NCI-H1930 (cell line): ENCODE measurements around the gene PCNT.

Experiments
- DNase-seq, 2 experiments: peaks; one replicate each; lab custom pipeline; 2025; lab: John Stamatoyannopoulos, UW

The PCNT gene, protein sequence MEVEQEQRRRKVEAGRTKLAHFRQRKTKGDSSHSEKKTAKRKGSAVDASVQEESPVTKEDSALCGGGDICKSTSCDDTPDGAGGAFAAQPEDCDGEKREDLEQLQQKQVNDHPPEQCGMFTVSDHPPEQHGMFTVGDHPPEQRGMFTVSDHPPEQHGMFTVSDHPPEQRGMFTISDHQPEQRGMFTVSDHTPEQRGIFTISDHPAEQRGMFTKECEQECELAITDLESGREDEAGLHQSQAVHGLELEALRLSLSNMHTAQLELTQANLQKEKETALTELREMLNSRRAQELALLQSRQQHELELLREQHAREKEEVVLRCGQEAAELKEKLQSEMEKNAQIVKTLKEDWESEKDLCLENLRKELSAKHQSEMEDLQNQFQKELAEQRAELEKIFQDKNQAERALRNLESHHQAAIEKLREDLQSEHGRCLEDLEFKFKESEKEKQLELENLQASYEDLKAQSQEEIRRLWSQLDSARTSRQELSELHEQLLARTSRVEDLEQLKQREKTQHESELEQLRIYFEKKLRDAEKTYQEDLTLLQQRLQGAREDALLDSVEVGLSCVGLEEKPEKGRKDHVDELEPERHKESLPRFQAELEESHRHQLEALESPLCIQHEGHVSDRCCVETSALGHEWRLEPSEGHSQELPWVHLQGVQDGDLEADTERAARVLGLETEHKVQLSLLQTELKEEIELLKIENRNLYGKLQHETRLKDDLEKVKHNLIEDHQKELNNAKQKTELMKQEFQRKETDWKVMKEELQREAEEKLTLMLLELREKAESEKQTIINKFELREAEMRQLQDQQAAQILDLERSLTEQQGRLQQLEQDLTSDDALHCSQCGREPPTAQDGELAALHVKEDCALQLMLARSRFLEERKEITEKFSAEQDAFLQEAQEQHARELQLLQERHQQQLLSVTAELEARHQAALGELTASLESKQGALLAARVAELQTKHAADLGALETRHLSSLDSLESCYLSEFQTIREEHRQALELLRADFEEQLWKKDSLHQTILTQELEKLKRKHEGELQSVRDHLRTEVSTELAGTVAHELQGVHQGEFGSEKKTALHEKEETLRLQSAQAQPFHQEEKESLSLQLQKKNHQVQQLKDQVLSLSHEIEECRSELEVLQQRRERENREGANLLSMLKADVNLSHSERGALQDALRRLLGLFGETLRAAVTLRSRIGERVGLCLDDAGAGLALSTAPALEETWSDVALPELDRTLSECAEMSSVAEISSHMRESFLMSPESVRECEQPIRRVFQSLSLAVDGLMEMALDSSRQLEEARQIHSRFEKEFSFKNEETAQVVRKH (N-terminal part only)

DNA sequence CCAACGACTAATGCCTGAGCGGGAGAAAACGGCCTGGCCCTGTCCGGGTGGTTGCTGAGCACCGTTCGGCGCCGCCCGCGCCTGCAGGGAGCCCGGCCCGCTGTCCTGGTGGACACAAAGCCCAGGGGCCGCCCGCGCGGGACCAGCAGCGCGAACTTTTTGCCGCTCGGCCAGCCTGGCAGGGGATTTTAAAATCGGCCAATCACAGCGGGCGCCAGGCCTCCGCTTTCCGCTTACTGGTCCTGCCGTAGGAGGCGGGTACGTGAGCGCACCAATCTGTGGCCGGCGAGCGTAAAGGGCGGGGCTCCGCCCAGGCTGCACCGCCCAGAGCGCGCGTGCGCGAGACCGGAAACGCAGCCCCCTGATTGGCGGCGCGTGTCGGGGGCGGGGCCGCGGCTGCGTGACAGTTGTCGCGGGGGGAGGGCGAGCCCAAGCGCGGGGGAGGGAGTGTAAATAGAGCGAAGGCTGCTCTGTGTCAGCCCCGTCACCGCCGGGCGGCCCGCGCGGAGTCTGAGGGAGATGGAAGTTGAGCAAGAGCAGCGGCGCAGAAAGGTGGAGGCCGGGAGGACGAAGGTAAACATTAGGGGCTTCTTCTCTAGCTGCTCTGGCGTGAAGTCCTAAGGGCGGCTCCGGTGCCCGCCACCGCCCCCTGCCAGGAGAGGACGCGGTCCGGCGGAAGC, at the start of gene PCNT, which contains the start of gene C21orf58:
PCNT (plus strand) TSS at position 447 of the 680 bp plus-strand sequence; CDS start at position 520, 73 bp downstream.
C21orf58 (minus strand) TSS at position 161 of the 680 bp plus-strand sequence. CDS start 1,132 bp downstream, outside the sequence.
- peak; percentile 95 to 96 for DNase-seq

GRCh38 chr21:46274797-46275390, 49.1 kb upstream of the PCNT start:
- no peak for DNase-seq

GRCh38 chr21:46284077-46284644, 39.8 kb upstream of the PCNT start:
- DNase-seq = no peak

DNA sequence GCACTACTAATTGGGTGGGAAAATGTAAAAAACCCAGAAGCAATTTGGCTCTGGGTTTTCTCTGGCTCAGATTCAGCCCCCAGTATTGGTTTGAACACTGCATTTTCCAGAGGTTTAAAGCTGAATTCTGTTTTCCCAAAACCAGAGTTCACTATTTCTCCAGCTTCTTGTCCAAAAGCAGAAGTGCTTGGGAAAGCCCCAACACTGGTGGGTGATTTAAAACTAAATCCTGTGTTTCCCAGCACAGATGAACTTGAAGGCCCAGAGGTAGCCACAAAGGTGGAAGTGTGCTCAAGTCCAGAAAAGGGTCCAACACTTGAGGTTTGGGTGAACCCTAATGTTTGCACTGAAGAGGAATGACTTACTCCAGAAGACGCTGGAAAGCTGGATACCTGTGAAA, 39.2 kb upstream of the PCNT start:
- no peak for DNase-seq

DNA sequence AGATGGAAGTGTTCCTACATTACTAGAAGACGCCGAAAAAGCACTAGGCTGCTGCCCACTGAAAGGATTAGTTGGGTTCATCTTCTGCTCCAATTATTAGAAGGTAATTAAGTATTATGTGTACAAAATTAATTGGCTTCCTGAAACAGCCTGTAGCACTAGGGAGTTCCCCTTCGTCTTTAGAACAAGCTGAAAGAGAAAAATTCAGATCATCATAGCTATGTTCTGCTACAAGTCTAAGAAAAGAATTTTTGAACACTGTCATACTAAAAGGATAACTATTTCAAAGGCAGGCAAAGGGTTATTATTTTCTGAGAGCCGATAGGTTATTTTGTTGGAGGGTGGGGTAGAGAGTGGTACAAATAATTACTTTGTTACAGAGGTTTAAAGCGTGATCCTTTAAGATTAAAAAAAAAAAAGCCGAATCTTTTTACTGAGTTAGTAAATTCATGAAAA, 38.7 kb upstream of the PCNT start, which contains the start of gene MCM3AP:
MCM3AP (minus strand) TSS at position 406 of the 456 bp plus-strand sequence; CDS start at position 81, 325 bp downstream.
- DNase-seq = no peak

GRCh38 chr21:46285761-46286647, 38.0 kb upstream of the PCNT start, which contains the start of gene YBEY:
YBEY (plus strand) TSS chr21:46286342; CDS start chr21:46286914, 572 bp downstream.
- peak; percentile 77 to 88 for DNase-seq

GRCh38 chr21:46286648-46287002, 37.3 kb upstream of the PCNT start:
- no peak for DNase-seq

- DNase-seq = no peak
Observed at GRCh38 chr21:46287541-46287940, 36.4 kb upstream of the PCNT start.

- DNase-seq = no peak
Observed at GRCh38 chr21:46289655-46290179, 34.2 kb upstream of the PCNT start.

DNA sequence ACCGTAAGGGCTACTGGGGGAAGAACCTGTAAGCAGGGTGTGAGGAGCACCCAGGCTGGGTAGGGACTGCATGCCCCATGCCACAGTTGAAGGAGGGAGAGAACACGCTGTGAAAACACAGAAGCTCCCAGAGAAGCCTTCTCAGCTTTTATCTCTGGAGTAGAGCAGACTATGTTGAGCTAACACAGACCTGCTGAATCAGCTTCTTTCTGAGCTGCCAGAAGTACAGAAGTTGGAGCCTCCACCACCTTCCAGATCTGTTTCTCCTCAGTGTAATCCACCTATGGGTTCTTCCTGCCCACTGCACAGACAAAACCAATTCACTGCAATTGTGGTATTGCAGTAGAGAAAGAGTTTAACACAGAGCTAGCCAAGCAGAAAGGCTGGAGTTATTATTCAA, 32.4 kb upstream of the PCNT start:
- no peak for DNase-seq

- DNase-seq = no peak
Observed at GRCh38 chr21:46294647-46295176, 29.2 kb upstream of the PCNT start.

DNA sequence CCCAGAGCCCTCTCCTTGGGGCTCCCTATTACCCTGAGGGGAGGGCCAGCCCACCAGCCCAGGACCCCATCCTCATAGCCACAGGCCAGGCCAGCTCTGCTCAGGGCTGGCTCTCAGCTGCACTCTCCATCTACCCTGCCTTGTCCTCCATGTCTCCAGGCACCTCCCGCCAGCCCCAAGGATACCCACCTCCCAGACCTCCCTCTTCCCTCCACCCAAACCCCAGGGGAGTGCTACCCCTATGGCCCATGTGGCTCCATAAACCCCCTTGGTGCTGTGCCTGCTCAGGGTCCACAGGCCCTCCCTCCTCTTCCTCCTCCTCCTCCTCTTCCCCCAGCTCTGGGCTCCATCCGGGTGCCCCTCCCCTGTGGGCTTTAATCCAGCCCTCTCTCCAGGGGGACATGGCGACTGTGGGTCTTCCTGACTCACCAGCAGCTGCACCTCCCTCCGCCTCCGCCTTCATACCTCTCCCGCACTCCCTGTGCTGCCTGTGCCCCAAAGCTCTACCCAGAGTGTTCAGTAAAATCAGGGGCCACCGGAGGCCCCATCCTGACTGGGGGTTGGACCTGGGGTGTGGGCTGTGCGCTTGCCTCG, 28.7 kb upstream of the PCNT start:
- DNase-seq = no peak

DNA sequence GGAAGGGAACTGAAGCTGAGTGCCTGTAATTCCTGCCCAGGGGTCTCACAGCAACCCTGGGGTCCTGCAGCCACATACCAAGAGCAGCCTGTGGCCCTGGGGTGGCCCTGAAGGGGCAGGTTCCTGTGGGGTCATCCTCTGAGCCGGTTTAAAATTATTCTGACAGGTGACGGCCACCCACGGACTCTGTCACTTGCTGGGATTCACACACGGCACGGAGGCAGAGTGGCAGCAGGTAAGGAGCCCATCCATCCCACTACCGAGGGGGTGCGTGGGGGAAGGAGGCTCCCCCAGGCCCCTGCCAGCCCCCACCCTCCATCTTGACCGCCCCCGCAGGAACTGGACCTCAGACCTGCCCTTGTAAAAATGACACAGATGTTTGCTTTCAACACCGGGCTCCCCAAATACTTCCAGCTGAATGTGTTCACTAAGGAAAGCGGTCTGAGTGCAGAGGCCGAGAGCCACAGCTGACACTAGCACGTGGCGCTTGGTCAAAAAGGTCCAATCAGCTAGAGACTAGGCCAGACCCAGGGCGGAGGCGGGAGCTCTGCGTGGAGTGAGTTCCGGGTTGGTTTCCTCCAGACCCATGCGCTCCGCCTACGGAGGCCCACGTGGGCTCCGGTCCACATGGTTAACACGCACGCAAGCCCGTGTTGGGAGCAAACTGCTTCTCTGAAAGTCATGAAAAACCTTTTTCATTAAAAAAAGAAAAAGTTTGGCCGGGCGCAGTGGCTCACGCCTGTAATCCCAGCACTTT, 27.8 kb upstream of the PCNT start:
- no peak for DNase-seq

GRCh38 chr21:46297338-46298271, 26.4 kb upstream of the PCNT start:
- DNase-seq = no peak

GRCh38 chr21:46299167-46299566, 24.8 kb upstream of the PCNT start:
- DNase-seq = no peak

DNA sequence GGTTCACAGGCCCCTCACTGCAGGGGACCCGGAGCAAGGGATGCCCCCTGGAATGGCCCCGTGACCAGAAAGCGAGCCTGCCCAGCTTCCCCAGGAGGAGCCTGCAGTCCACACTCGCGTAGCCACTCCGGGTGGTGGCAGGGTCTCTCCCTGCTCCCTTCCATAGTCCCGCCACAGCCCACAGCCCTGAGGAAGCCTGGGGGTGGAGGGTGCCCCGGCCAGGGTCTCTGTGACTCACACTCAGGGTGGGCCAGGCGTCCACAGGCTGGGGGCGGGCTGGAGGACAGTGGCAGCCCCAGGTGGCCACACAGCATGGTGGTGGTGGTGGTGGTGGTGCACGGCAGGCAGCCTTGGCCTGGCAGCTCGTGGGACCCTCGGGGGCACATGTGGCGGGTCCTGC, 22.2 kb upstream of the PCNT start:
- no peak for DNase-seq
